Inflammatory macrophage treated with lipopolysaccharide for 1 hour (primary cell): Measurements from ENCODE around the gene MDM4.
A peak's percentile ranks its signal among the peaks of the same experiment; 100 is the strongest.
"Not testable (repeated sequence)": the region's sequence is repeated elsewhere in the genome, so short reads cannot be mapped to it uniquely, and the experiment has no call there.

Experiments used
- DNase-seq, 2 donors: peaks; one replicate each; pipeline ENCODE4 v3.0.0-alpha.2; 2020 to 2022

MDM4 gene

DNA sequence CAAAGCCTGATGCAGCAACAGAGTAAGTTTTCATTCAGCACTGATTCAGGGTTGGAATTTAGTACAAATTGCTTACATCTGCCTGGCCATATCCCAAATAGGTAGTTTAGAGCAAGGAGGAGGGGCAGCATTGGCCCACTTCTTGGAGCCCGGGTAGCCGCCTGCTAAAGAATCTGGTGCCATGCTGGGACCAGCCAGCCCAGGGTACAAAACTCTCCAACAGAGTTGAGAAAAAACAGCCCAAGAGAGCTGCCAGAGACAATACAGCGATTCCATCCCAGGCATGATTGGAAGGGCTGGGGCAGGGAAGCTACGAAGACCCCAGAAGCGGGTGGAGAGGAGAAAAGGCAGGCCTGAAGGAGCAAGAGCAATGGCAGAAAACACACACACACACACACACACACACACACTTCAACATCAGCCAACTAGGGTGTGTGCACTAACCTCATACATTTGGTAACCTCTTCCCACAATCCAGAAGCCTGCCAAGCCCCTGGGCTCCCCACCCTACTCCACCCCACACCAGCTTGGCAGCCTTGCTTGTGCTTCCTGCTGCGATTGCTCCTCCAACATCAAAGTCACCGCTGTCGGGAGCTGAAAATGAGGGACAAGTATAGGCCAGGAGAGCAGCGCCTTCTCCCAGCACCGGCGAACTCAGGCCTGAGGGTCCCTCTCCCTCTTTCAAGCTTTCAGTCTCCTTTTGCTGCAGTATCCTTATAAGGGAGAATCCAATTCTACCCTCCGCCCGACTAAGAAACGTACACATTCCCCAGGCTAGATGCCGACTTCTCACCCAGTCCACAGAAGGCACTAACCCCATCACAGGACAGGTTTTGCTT lies 22.8 kb upstream of the MDM4 start:
- DNase-seq, result peak in 1 of 2 donors; percentile 11

- DNase-seq, result peak in 1 of 2 donors; percentile 12
Measured at GRCh38 chr1:204493984-204494280, 22.3 kb upstream of the MDM4 start.

- DNase-seq, result peak; percentile 65 to 74
Measured at GRCh38 chr1:204494281-204495077, 21.7 kb upstream of the MDM4 start, which contains the start of gene PIK3C2B. TSS of gene PIK3C2B (minus strand) at chr1:204494805. CDS start at chr1:204469802, 25,003 bp downstream.

DNA sequence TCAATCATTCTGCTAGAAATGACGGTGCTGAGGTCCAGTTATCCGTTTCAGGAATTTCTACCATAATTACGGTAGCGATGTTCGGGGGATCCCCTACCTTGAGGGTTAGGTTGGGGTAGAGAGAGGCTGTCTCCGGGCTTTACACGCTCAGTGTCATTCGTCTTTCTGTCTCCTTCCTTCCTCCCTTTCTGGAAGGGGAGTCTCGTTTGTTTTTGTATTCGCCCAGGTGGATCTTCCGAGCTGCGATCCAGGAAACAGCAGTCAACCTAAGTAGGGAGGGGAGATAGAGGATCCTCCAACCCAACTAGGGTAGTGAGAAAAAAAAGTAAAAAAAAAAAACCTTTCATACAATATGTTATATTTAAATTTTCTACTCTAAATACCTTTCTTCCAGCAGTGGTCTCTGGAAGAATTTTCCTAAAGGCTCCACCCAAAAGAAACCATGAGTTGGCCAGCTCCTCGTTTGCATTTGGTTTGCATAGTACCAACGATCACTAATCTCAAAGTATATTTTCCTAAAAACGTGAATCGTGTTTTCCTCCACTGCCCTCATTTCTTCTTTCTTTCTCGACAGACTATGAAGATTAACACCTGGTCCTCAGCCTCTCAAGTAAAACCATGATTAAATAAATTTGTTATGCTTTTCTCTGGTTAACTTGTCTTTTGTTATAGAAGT lies 21.0 kb upstream of the MDM4 start:
- DNase-seq, result no peak

DNA sequence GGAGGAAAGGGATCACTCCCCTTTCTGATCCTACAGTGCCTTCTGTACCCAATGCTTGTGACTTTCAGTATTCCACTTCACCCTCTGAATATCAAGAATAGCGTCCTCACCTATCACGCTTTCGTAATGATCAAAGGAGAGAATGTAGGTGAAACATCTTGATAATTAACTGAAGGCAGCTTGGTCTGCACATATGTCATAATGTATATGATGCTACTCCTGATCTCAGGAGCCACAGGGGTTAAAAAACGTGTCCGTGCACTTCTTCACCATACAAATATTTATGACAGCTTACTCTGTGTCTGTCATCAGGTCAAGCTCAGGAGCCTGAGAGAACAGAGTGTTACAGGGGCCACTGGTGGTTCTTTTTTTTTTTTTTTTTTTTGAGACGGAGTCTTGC lies 20.4 kb upstream of the MDM4 start:
- DNase-seq, result no peak

GRCh38 chr1:204498981-204499380 lies 17.2 kb upstream of the MDM4 start:
- peak; percentile 19 to 29 for DNase-seq

DNA sequence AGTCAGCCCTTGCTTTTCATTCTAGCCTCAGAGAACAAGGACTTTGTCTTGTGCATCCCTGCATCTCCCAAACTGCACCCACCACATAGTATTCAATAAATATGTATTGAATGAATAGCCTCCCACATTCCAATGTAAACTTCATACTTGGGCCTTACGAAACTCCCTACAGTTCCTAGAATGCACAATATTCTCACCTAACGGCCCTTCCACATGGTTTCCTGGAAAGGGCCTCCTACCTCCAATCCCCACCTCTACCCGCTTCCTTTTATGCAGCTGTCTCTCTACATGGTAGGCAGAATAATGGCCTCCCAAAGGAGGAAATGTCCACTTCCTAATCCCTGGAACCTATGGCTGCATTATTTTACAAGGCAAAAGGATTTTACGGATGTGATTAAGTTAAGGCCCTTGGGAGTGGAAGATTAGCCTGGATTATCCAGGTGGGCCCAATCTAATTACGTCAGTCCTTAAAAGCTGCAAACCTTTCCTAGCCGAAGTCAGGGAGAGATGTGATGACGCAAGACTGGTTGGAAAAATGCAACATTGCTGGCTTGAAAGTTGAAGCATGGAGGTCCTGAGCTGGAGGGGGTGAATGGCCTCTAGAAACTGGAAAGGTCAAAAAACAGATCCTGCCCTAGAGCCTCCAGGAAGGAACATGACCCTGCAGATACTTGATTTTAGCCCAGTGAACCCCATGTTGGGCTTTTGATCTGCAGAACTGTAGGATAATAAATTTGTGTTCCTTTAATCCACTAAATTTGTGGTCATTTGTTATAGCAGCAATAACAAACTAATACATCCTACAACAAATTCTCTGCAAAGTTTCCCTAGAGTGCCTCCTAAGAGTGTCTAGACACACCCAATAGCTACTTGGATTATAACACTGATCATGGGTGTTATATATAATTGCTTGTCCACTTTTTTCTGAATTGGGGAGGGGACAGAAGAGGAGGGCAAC lies 16.4 kb upstream of the MDM4 start:
- DNase-seq, result no peak

- no peak for DNase-seq
Measured at GRCh38 chr1:204502241-204502640, 14.0 kb upstream of the MDM4 start.

GRCh38 chr1:204503122-204503912 lies 12.9 kb upstream of the MDM4 start:
- DNase-seq, result peak; percentile 65 to 95

DNA sequence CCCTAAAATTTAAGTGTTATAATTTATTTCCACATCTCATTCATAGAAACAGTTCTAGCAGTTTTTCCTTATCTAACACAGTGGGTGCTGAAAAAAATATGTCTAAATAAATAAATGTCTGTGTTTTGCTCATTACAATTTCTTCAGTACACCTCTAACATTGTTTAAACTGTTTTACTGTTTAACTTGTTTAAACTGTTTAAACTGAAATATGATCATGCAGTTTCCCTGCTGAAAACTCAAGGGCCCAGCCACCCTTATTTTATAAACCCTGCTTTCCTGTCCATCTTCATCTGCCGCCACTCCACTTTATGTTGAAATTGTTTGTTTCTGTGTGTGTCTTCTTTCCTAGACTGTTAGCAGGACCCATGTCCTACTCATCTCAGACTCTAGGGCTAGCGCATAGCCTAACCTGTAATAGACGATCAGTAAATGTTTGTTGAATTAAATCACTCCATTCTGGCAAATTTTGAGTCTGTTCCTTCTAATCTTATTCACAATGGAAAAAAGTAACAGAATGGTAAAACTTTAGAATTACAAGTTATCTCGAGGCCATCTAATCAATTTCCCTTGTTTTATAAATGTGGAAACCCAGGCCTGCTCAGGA lies 12.2 kb upstream of the MDM4 start:
- no peak for DNase-seq

DNA sequence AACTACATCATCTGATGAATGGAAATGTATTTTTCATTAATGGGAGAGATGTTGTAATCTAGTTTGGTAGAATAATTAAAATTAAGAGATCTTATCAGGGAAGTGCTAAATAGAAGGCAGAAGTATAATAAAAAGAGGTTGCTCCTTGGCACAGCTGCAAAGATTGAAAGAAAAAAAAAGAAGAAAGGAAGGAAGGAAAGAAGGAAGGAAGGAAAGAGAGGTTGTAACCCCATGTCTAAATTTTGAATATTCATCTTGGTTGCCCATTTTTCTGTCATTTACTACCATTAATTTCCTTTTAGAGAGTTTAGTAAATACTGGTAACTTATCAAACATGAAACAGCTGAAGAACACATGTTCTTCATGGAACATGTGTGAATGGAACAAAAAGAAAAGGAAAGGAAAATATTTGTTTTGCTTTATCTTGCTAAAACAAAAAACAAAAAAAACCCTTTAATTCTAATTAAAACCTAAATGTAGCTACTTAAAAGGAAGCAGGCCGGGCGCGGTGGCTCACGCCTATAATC lies 10.5 kb upstream of the MDM4 start:
- no peak for DNase-seq

DNA sequence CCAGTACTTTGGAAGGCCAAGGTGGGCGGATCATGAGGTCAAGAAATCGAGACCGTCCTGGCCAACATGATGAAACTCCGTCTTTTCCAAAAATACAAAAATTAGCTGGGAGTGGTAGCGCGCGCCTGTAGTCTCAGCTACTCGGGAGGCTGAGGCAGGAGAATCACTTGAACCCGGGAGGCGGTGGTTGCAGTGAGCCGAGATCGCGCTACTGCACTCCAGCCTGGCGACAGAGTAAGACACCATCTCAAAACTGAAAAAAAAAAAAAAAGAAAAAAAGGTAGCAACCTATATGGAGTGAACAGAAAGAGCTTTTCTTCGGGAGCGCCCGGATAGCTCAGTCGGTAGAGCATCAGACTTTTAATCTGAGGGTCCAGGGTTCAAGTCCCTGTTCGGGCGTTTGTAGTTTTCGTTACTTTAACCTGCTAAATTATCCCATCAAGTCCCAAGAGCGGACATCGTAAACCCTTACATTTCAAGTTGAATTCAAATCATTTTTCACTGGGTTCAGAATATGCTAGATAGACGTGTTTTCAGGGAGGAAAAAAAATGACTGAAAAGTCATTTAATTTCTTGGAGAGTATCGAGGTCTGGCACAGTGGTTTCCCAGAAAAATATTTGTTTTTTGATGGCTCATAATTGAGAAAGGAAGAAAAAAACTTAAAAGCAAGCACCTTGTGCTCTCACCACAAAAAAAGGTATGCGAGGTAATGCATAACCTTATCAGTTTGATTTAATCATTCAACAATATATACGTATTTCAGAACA lies 9.8 kb upstream of the MDM4 start:
- peak; percentile 83 to 95 for DNase-seq

GRCh38 chr1:204506969-204507316 lies 9.3 kb upstream of the MDM4 start:
- DNase-seq, result peak; percentile 85 to 99

DNA sequence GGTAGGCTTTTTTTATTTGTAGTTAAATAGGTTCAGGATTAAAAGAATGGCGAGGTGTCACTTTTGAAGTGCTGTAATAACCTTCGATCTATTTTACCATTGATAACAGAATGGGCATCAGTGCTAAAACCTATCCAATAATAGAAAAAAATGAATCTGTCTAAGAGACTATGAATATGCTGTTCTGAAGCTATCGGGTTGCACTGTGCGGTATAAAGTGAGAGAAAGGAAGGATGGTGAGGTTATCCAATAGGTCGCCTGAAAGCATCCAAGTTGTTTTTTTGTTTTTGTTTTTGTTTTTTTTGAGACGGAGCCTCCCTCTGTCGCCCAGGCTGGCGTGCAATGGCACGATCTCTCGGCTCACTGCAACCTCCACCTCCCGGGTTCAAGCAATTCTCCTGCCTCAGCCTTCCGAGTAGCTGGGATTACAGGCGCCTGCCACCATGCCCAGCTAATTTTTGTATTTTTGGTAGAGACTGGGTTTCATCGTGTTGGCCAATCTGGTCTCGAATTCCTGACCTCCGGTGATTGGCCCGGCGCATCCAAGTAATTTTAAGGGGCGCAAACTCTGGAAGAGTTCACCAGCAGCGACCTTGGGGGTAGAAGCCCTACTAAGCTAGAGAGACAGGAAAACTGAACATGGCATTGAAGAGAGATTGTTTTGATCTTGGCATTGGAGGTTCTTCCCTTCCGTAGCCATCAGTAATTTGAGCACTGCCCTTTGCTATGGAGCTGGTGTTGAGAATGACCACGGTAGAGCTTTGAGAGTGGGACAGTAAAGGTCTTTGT lies 8.7 kb upstream of the MDM4 start:
- peak; percentile 32 to 34 for DNase-seq

- DNase-seq, result no peak
Measured at GRCh38 chr1:204509186-204509635, 7.0 kb upstream of the MDM4 start.

- DNase-seq, result no peak
Measured at GRCh38 chr1:204511366-204511765, 4.8 kb upstream of the MDM4 start.

DNA sequence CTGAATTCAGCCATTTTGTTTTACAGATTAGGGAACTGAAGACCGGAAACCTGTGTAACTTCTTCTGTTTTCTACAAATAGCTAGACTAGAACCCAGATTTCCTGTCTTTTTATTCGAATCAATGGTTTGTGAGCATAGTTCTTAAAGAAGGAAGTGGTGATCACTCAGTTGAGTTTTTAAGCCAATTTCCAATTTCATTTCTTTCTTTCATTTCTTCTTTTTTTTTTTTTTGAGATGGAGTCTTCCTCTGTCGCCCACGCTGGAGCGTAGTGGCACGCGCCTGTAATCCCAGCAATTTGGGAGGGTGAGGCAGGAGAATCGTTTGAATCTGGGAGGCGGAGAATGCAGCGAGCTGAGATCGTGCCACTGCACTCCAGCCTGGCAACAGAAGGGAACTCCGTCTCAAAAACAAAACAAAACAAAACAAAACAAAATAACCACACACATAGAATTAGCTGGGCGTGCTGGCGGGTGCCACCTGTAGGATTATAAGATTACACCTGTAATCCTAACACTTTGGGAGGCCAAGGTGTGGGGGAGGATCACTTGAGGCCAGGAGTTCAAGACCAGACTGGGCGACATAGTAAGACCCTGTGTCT lies 3.0 kb upstream of the MDM4 start:
- DNase-seq, result peak; percentile 75 to 79

DNA sequence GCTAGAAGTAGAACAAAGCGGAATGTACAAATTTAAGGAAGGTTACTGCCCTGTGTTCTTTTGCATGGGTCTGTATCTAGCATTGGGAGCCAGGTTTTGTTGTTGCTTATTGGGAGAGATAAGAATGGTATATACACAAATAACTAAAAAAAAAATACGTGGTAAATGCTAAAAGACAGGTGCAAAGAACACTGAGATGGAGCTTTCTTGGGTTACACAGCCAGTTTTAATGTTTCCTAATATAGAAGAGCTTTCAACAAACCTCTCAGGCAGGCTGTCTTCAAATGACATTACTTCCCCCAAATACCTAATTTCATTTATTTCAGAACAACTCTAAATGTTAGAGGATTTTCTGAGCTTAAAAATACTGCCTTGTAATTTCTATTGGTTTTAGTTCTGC lies 1.4 kb upstream of the MDM4 start:
- no peak for DNase-seq

DNA sequence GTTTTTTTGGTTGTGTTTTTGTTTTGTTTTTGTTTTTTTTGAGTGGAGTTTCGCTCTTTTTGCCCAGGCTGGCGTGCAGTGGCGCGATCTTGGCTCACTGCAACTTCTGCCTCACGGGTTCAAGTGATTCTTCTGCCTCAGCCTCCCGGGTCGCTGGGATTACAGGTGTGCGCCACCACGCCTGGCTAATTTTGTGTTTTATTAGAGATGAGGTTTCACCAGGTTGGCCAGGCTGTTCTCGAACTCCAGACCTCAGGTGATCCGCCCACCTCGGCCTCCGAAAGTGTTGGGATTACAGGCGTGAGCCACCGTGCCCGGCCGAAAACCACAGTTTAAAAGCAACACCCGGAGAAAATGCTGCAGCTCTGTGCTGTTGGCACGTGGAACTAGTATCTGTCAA lies 1.2 kb downstream of the MDM4 start:
- DNase-seq, result not testable (repeated sequence)
